CD4-positive, alpha-beta T cell treated with Interleukin-4 for 4 hours (primary cell): ENCODE data around the gene FIGN.

Source experiments
- DNase-seq: peaks from one replicate; pipeline ENCODE4 v3.0.0-alpha.2; 2020

The FIGN gene

DNA sequence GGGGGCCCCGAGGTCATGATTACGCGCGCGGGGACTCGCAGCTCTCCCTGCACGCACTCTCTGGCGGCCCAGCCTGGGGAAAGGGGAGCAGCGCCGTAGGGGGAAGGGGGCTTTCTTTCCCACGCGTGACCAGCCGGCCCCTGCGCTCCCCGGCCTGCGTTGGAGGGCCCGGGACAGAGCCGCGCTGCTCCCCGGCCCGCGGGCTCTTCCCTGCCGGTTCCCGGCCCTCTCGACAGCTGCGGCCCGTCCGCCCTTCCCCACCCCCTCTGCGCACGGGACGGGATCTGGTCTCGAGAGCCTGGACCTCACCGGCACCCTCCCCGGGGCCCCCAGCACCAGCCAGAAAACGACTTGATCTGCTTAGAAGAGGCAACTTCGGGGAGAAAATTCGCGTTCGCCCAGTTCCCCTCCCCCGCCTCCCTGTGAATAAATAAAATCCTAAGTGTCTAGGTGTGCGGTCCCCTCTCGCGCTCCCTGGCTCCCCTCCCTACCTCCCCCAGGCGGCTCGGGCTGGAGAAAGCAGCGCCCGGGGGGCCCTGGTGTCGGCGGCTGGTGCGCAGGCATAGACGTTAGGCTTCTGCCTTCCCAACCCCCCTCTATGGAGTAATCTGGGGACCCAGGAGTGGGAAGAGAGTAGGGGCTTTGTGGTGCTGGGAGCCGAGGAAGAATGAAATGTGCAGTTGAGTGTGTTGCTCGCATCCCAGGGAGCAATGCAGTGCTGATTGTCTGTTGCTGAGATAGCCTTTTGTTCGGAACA lies 803 bp upstream of the FIGN start:
- no peak for DNase-seq

DNA sequence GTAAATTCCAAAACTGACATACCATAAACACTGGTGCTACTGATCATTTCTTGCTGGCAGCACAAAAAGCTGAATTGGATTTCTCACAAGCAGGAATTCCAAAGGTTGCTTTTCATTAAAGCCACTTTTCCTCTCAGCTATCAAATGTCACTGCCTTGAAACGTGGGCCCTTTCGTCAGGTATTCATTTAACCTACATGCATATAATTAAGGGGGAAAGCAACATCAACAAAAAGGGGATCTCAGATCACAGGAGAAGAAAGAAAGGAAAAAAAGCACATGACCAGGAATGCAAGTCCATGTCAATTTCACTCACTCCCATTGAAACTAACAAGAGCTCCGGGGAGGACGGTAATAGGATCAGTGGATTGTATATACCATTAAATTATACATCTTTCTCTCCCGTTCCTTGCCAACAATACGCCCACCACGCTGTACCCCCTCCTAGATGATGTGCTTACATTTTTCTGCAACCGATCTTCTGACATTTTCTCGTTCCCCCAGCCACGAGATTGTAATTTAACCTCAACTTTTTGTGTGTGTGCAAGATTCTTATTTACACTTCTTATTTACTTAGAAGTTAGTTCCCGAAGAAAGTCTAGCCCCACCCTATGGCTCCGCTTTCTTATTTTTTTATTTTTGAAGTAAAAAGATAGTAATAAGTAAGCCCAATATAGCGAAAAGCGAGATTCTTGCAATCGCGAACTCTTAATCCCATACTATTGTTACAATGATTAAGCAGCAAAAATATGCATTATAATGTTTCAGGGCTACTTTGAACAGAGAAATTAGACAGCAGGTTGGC lies 725 bp downstream of the FIGN start:
- DNase-seq: no peak

GRCh38 chr2:163734401-163734800 lies 1.4 kb downstream of the FIGN start:
- DNase-seq: no peak

DNA sequence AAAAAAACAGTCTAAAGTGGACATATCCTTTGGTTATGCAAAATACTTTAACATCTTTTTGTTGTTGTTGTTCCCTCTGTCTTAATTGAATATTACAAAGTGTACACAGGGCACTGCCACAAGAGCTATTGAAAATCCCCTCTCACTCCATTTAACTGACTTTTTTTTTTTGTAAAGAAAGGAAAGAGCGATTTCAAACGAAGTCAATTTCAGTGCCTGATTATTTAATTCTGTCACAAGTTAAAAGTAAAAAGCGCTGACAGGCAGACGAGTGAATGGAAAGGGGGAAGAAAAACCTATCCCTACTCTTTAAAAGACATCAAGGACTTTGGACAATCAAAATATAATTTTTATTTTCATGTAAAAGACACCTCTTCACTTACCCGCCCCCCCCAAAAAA lies 1.9 kb downstream of the FIGN start:
- DNase-seq: no peak

DNA sequence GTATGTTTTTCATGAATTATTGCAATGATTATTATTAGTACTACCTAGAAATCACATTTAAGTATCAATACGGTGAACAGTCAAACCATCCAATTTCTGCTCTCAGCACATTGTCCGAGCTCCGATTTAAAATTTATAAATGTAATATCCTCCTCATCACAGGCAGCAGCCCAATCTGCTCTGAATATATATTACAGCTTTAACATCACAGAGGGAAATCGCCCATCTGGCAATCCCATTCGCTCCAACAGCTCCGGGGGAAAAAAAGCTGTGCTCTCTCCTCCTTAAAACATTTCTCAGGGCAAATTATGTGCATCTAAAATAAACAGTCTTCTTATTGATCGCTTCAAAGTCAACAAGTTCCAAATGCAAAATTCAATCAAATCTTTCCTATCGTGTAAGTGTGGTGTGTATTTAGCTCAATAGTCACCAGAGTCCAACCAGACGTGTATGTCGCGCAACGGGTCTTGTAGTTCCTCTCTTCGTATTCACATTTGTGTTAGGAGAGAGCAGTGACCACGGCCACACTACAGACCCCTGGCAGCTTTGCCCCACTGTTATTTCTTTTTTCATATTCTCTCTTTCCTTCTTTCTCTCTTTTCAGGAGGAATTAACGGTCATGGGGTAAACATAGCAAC lies 2.4 kb downstream of the FIGN start:
- DNase-seq: no peak

- no peak for DNase-seq
These were observed 3.1 kb downstream of the FIGN start for GRCh38 chr2:163732727-163733126.

GRCh38 chr2:163731735-163732134 lies 4.1 kb downstream of the FIGN start:
- DNase-seq: no peak

- no peak for DNase-seq
These were observed 5.3 kb downstream of the FIGN start for GRCh38 chr2:163730556-163730955.

- no peak for DNase-seq
These were observed 6.1 kb downstream of the FIGN start for GRCh38 chr2:163729636-163730273.

DNA sequence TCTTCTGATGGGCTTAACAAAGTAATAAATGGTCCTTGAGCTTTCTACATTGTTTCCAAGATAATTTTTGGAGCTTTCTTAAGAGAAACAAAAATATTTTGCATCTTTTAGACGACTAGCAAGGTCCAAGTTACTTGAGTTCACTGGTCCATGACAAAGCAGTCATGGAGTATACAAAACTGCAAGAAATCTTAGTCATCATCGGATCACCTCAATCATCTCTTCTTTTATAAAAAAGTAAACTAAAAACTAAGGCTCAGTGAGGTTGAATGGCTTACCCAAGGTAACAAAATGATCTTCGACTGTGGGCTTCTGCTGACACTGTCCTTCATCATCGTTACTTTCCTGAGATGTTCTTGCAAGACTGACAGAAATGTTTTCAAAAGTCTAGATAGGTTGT lies 11.9 kb downstream of the FIGN start:
- no peak for DNase-seq

DNA sequence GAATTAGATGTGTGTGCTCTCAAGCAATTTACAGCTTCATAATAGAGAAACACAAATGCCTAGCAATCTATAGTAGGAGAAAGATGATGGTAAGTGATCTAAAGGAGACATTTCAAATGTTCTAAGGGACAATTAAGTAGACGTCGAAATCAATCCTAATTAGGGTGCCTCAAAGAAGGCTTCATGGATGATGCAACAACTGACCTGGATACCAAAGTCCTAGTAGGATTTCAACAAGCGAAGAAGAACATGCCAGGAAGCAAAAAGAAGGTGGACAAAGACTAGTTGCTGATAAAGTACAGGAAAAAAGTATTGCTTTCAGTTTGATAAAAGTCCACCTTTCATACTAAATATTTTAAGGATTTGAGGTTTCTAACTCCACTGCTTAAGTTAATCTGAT lies 12.5 kb downstream of the FIGN start:
- no peak for DNase-seq

- no peak for DNase-seq
These were observed 16.5 kb downstream of the FIGN start for GRCh38 chr2:163719331-163719730.

DNA sequence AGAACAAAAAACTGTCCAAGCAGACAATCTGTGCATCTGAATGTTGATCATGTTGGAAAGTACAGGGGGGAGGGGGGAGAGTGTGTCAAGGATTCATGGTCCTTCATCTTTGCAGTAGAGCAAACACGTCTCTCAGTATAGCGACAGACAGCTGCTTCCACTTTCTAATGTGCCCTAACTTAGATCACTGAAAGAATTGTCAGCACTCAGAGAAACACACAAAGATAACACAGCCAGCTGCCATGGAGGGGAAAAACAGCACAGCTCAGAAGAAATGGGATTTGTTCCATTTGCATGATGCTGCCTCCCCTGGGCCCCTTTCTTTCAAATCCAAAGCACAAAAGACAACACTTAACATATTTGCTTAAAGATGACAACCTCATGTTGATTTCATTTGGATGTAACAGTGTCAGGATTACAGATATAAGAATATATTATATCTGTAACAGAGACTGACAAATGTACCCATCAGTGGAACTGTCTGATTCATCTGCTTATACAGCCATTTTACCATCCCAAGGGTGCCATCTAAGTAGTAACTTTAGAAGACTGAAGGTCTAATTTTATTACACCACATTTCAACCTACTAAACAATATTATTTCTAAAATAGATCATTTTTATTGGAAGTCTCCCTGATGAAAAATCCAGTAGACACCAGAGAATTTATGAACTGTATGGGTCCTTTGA lies 17.7 kb downstream of the FIGN start:
- DNase-seq: no peak

DNA sequence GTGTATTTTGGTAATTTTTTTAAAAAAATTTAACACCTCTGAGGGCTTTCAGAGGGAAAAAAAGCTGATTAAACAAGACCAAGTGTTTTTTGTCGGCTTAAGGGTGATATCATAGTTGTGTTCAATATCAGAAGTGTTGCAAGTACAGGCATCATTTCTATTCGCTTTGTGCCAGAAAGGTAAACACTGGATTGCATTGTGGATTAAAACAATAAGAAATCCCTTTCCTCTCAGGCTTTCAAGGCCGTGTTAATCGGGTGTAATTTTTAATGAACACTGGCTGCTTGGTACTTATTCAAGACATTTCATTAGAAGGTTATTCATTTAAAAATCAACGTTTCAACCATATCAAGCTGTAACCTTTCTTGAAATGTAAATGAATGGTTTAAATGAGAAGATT lies 18.3 kb downstream of the FIGN start:
- DNase-seq: no peak

GRCh38 chr2:163716101-163716500 lies 19.7 kb downstream of the FIGN start:
- DNase-seq: no peak

DNA sequence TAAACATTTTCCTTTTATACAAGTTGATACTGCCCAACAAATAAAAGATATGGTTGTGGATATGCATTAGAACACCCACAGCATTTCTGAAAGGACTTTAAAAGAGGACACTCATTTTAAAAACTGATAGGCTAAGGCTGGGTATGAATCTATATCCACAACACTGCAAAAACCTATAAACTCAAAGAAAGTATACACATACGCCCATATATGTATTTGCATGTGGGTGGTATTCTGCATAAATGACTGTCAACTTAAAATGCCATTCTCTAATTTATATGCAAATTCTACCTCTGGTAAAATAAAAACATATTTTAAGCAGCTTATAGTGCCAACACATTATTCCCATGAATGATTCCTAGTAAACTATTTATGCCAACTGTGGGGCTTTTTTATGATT lies 20.1 kb downstream of the FIGN start:
- DNase-seq: no peak

GRCh38 chr2:163715199-163715598 lies 20.6 kb downstream of the FIGN start:
- DNase-seq: no peak

- no peak for DNase-seq
These were observed 22.1 kb downstream of the FIGN start for GRCh38 chr2:163713534-163714311.

DNA sequence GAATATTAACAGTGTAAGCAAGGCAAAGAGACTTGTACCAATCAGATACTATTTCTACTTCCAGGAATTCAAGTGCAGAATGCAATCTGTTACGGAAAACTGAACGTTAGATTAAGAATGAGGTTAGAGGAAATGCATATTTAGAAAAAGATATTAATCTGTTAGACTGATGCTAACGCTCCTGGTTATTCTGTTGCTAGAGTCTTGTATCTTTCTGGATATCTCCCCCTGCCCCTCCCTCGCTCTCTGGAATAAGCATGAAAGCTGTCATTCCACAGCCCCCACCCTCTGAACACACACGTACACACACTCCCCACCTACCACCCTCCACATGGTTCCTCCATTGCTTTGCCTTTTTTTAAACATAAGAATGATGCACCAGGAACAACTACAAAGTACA lies 24.1 kb downstream of the FIGN start:
- no peak for DNase-seq

DNA sequence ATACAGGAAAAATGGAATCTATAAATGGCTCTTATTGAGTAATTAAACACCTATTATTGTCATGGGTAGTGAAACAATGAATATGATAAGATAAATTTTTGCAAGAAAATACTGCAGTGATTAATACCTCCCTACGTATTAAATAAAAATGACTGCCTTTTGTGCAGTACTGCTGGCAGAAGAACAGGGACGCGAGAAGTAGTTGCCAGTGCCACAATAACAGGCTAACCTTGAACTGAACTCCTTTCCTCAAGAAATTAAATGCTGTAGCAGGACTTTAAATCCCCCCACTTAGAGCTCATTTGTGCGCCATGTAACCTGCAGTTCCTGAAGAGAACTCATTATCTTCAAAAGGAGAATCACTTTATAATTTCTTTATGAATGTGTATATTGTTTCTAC lies 24.6 kb downstream of the FIGN start:
- no peak for DNase-seq

DNA sequence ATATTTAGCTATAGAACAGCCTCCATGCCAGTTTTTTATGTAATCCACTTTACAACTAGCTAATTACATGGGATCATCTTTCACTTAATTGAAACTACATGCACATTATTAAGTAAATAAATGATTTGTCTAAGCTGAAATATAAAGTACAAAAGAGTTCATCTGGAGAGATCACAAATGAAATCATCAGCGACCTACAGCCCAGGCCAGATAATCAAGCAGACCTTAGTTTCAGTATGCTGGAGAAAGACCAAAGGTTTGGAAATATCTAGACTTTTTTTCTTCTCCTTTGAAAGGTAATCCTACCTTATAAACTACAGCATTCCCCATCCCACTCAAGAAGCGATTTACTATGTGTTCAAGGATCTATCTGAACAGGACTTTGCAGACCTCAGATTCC lies 26.5 kb downstream of the FIGN start:
- DNase-seq: no peak

DNA sequence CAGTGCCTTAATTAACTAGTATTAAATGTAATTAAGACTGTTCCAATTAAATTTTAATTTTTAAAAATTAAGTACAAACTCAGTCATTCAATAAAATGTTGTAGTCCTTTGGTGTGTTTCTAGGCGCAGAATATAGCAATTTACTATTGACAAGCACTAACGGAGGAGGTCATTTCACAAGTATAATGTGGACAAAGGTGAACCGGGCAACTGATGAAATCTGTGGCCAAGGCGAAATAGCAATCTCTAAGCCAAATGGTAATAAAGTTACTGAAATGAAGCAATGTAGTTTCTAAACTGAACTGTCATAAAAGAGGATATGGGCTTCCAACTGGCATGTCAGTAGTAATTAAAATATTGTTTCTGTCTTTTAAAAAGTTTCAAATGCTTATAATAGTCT lies 27.5 kb downstream of the FIGN start:
- no peak for DNase-seq
